ENCODE results near the gene HSCB.
A peak's percentile ranks its signal among the peaks of the same experiment; 100 is the strongest.
"Not testable (repeated sequence)": the region's sequence is repeated elsewhere in the genome, so short reads cannot be mapped to it uniquely, and the experiment has no call there.

The HSCB gene

DNA sequence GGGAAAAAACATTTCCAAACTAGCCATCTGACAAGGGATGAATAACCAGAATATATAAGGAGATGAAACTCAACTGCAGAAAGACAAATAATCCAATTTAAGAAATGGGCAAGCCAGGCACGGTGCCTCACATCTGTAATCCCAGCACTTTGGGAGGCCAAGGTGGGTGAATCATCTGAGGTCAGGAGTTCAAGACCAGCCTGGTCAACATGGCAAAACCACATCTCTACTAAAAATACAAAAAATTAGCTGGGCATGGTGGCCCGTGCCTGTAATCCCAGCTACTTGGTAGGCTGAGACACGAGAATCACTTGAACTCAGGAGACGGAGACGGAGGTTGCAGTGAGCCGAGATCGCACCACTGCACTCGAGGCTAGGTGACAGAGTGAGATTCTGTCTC is 3.0 kb upstream of the HSCB start:
- not testable (repeated sequence) for DNase-seq (ENCODE audit: low spot score)

DNA sequence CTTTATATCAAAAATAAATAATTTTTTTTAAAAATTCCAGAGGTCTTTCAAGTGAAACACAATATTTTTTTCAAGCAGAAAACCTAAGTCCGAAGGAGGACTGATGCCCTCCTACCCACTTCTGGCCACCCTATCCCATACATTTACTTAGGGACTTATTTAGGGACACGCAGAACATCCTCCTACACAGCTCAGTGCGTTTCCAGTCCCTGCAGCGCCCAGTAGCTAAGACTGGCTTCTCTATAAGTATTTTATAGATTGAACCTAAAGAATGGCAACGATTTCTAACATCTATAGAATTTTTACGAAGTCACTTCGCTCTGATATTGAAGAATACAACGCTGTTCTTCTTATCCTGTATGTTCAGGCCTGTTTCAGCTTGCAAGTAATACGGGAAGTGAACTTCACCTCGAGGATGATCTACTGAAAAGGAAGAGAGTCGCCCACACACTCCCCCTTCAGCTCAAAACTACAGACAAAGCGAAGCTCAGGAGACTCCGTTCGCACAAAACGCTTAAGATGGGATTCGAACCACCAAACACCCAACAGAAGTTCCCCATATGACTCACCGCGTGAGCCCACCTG is 547 bp upstream of the HSCB start:
- DNase-seq (ENCODE audit: low spot score), result no peak

DNA sequence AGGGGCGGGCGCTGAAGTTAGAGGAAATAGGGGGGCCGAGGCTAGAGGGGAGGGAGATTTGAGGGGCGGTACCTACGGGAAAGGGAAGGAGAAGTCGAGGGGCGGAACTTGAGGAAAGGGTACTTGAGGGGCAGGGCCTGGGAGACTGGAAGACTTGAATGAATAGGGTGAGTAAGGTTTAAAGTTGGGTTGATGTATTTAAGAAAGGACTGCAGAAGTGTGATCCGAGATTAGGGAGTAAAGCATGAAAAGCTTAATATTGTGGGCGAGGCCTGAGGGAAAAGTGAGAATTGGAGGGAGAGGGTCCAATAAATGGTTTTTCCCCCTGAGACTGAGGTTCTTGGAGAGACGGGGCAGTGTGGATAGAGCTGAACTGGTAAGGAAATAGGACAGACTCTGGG is 723 bp downstream of the HSCB start:
- no peak for DNase-seq (ENCODE audit: low spot score)

DNA sequence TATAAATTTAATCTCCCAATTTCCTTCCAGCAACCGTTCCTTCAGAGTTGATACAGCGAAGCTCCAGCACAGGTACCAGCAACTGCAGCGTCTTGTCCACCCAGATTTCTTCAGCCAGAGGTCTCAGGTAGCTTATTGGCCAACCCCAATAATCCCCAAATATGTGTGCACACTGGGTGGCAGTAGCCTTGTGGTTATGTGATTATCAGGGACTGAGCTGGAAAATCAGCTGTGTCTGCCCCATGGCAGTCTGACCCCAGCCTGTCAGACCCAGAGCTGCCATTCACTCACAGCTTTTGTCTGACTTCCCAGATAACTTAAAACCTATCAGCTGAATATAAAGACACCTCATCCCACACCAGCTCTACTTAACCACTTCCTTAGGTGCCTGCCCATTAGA is 2.0 kb downstream of the HSCB start:
- no peak for DNase-seq (ENCODE audit: low spot score)

DNA sequence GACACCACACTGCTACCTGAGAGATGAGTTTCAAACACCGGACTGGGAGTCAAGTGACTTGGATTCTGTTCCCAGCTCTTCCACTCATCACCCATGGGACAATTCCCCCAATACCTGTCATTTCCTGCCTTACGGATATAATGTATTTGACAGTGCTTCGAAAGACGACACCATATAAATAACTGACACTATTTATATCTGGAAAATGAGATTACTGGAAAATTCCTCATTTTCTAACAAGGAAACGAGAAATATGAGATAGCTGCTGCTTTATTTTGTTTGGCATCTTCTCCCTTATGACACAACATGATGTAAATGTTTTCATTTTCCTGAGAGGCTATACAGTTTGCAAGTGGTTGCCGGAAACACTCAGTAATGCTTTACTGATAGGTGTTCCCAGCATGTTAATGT is 8.6 kb downstream of the HSCB start:
- no peak for DNase-seq (ENCODE audit: low spot score)

DNA sequence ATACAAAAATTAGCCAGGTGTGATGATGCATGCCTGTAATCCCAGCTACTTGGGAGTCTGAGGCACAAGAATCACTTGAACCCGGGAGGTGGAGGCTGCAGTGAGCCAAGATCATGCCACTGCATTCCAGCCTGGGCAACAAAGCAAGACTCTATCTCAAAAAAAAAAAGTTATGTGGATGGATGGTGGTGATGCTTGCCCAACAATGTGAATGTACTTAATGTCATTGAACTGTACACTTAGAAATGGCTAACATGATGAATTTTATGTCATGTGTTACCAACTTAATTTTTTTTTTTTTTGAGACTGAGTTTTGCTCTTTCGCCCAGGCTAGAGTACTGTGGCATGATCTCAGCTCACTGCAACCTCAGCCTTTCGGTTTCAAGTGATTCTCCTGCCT is 12.7 kb downstream of the HSCB start:
- DNase-seq (ENCODE audit: low spot score), result not testable (repeated sequence)

DNA sequence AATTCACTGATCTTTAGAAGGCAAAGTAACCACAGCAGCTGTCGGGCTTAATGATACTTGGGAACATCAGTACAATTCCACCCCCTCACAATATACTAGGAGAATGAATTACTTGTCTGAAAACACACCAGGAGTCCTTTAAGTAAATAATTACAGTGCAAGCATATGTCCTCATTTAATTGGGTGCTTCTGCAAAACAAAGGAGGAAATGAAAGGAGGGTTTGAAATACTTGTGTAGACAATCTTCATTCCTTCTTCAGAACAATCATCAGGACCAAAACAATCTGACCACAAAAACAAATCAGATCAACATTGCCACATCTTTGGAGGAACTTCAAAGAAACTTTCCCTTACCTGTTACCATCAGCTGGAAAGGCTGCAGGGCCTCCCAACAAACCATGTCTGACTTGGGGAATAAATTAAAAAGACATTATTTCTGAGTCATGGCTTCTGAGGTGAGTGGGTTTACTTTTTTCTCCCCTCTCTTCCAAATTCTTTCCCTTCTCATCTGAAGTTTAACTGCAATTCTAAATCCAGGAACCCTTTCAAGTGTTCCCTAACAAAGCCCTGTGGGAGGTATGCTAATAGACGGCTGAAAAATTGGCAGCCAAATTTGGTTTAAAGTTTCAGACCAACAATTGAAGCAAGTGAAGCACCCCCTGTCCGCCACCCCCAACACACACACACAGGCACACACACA is 18.2 kb downstream of the HSCB start:
- no peak for DNase-seq (ENCODE audit: low spot score)

DNA sequence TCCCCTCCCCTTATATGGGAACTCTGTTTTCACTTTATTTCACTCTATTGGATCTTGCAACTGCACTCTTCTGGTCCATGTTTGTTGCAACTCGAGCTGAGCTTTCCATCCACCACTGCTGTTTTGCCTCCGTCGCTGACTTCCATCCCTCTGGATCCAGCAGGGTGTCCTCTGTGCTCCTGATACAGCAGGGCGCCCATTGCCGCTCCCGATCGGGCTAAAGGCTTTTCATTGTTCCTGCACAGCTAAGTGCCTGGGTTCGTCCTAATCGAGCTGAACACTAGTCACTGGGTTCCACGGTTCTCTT is 19.6 kb downstream of the HSCB start:
- no peak for DNase-seq (ENCODE audit: low spot score)

DNA sequence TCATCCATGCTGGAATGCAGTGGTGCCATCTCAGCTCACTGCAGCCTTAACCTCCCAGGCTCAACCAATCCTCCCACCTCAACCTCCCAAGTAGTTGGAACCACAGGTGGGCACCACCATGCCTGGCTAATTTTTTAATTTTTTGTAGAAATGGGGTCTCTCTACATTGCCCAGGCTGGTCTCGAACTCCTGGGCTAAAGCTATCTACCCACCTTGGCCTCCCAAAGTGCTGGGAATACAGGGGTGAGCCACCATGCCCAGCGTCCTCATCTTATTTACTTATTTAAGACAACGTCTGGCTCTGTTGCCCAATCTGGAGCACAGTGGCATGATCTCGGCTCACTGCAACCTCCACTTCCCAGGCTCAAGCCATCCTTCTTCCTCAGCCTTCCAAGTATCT is 20.2 kb downstream of the HSCB start:
- not testable (repeated sequence) for DNase-seq (ENCODE audit: low spot score)

DNA sequence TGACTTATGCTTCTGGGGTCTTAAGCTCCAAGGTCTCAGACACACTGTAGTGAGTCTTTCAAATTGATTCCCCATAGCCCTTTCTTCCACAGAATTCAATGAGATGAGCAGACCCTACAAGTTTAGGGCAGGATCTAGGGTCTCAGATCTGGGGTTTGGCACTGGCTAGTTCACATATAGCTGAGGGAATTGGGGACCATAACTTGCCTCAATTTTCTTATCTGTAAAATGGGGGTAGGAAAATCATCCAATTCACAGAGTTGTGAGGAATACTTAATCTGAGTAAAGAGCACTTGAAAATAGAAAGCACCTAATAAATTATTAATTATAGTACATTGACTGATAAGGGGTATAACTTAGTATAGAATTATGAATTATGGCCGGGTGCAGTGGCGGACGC is 24.8 kb downstream of the HSCB start:
- no peak for DNase-seq (ENCODE audit: low spot score)

DNA sequence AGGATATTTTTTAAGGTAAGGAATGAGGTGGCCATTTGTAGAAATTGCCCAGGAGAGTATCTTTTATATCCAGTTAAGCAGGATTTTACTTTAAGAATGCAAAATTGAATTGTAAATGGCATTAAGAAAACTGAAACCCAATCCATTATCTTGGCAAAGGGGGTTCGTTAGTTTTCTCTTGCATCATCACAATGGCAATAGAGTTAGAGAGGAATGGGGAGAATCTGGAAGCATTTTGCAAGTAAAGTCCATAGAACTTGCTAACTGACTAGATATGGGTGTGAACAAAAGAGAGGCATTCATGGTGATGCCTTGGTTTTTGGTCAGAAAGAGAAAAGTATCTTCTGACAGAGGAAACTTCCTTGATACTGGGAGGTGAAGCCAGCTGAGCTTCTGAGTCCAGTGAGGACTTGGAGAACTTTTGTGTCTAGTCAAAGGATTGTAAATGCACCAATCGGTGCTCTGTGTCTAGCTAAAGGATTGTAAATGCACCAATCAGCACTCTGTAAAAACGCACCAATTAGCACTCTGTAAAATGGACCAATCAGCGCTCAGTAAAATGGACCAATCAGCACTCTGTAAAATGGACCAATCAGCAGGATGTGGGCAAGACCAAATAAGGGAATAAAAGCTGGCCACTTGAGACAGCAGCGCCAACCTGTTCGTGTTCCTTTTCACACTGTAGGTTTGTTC is 27.0 kb downstream of the HSCB start:
- DNase-seq (ENCODE audit: low spot score), result no peak

DNA sequence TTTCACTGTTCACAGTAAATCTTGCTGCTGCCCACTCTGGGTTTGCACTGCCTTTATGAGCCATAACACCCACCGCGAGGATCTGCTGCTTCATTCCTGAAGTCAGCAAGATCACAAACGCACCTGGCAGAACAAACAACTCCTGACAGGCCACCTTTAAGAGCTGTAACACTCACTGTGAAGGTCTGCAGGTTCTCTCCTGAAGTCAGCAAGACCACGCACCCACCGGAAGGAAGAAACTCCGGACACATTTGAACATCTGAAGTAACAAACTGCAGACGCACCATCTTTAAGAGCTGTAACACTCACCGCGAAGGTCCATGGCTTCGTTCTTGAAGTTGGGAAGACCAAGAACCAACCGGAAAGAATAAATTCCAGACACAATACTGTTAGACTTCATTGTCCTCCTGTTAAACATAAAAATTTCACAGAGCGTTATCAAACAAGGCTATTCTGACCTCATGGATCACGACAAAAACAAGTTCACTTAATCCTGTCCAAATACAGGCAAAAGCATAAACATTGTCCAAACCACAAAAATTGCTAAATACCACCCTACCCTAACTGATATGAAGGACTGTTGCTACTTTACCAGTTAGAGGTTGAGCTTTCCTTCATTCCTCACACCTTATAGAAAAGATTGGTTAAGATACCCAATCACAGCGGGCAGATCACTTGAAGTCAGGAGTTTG is 27.7 kb downstream of the HSCB start:
- no peak for DNase-seq (ENCODE audit: low spot score)

DNA sequence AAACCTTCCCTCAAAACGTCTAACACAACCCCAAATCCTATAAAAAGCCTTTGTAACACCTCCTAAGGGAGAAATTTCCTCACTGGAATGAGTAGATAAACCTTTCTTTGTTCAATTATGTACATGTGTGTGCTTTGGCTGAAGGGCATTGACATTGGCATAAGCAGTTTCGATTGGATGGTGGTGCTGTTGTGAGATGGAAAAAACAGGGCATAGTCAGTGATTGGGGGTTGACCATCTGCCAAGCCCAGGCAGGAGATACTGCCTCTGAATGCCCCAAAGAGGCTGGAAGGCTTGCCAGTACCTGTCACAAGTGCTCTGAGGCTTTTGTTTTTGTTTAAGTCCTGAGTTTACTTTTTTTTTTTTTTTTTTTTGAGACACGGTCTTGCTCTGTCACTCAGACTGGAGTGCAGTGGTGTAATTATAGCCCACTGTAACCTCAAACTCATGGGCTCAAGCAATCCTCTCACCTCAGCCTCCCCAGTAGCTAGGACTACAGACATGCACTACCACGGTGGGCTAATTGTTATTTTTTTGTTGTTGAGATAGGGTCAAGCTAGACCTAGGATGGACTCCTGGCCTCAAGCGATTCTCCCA is 29.5 kb downstream of the HSCB start:
- no peak for DNase-seq (ENCODE audit: low spot score)

DNA sequence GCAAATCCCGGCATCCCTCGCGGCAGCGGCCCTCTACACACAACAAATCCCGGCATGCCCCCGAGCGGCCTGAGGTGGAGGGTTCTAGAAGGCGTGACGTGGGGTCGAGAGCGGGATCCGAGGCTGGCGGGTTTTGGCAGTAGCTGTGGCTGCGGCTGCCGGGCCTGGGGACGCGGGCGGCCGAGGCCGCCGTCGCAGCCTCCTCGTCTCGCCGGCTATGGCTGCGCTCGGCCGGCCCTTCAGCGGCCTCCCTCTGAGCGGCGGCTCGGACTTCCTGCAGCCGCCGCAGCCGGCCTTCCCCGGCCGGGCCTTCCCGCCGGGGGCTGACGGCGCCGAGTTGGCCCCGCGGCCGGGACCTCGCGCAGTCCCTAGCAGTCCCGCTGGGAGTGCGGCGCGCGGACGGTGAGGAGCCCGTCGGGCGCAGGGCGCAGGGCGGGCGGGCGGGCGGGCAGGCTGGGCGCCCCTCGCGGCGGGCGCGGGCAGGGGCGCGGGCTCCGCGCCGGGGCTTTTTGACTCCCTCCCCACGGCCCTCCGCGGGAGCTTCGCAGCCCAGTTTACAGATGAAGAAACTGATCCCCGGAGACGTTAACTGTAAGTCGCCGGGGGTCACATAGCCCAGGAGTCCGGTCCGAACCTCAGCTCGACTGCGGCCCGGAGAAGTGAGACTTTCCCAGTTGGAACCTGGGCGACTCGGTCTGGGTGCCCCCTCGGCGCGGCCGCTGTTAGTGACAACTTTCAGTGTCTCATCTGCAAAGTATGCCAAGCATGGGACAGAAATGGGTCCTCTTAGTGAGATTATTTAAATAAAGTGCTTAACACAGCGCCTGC is 31.0 kb downstream of the HSCB start, which contains the start of gene CCDC117:
CCDC117 (plus strand) TSS at position 63 of the 828 bp plus-strand sequence; CDS start at position 218, 155 bp downstream.
- peak; percentile 92 for DNase-seq (ENCODE audit: low spot score)

DNA sequence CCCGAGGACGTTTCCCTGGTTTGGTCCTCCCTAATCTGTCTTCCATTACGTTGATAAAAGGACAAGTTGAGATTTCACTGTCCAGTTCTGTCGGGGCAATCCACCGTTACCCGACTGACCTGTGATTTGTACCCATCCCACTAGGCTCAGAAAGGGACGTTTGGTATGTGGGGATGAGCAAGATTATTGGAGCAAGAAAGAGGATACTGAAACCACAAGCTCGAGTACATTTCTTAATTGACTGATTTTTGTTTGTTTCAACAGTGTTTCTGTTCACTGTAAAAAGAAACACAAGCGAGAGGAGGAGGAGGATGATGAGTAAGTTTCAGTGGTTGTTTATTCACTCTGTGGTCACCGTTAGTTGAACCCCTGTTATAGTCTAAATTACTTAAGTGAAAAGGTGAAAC is 31.6 kb downstream of the HSCB start:
- peak; percentile 29 for DNase-seq (ENCODE audit: low spot score)

DNA sequence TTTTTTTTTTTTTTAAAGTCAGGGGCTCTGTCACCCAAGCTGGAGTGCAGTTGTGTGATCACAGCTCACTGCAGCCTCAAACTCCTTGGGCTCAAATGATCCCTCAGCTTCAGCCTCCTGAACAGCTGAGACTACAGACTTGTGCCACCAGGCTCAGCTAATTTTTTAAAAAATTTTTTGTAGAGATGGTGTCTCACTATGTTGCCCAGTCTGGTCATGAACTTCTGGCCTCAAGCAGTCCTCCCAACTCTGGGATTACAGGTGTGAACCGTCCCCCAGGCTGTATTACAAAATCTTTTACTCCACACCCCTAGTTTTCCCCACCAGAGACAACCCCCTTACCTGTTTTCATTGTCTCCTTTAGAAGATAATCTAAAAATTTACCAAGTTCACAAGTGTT is 32.5 kb downstream of the HSCB start:
- DNase-seq (ENCODE audit: low spot score), result no peak

DNA sequence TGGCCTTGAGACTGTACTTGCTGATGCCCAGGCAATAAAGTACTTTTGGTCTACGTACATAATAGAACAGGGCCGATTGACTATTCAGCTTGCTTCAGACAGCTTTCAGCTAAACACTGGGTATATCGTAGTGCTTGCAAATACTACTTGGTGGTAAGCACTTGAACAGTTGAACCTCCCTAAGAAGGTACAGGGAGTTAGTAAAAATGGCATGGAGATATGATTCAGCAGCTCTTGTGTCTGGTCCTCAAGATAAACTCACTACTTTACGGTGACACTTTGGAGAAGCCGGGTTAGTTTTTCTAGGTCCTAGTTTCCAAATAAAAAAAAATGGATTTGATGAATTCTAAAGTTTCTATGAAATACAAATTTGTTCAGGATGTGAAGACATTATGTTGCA is 38.0 kb downstream of the HSCB start:
- DNase-seq (ENCODE audit: low spot score), result no peak

DNA sequence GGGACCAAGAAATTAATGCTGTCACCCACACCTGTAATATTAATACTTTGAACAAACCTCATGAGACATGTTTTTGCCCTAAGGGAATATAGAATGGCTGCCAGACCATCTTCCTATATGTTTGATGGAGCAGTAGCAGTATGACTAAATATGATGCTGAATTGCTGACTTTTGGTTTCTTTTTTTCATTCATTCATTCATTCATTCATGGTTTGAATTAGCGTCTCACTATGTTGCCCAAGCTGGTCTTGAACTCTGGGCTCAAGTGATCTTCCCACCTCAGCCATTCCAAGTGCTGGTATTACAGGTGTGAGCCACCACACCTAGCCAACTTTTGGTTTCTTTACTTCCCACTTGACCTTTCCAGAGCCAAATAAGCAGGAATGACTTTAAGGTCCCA is 38.5 kb downstream of the HSCB start:
- no peak for DNase-seq (ENCODE audit: low spot score)

DNA sequence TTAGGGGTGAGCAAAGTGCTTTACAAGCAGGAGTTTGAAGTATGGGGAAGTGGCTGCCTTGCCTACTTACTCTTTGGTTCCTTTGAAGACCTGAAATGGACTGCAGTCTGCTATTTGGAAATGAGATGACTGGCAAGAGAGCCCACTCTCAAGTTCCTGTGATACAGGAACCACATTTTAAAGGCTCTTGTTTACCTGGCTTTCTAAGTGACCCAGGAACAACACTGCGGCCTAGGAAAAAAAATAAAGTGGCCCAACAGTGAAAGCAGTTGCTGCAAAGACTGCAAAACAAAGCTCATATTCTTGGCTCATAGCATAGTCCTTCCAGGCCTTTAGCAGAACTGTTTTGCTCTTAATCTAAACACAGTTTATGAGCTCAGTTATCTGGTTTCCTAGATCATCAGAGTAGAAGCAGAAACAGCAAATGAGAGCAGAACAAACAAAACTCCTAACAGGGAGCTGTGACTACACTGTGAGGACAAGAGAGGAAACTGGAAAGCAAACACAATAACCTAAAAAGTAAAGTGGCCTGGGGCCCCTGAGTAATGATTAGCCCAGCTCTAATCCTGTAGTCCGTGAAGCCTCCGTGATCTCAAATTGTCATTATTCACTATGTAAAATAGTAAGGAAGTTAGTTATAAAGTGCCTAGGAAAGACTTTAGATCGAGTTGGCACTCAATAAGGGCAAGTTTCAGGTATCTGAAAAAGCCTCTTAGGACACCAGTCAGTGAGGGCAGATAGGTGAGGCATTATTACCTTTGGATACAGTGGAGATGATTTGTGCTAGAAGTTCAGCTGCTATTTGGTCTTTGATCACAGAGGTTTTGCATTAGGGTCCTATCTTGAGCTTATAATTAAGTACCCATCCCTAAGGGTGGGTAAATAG is 42.2 kb downstream of the HSCB start:
- no peak for DNase-seq (ENCODE audit: low spot score)

DNA sequence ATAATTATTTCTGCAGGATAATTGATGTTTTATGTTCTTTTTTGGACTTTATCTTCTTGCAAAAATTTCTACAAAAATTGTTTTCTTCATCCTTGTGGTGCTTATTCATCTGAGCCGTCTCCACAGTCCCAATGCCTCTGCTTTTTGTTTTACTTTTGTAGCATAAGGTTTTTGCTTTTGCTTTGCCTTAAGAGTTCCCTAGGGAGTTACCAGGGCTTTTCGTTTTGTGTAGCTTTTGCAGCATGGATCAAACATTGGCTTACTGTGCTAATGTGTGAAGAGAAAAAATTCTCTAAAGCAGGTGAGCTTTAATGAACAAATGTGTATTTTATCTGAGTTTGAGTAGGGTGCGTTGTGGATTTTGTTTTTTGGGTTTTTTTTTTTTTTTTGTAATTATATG is 46.8 kb downstream of the HSCB start:
- DNase-seq (ENCODE audit: low spot score), result no peak

DNA sequence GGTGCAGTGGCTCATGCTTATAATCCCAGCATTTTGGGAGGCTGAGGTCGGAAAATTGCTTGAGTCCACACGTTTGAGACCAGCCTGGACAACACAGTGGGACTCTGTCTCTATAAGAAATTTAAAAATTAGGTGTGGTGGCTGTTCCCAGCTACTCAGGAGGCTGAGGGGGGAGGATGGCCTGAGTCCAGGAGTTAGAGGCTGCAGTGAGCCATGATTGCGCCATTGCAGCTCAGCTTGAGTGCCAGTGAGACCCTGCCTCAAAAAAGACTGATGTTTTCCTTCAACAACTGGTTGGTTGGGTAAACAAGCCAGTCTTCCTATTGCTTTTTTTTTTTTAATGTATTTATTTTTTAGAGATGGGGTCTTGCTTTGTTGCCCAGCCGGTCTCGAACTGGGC is 49.3 kb downstream of the HSCB start:
- no peak for DNase-seq (ENCODE audit: low spot score)

Measured in CD4-positive, alpha-beta T cell treated with Interleukin-2 at 100 ng/mL for 4 hours (primary cell).